Sigmoid colon (tissue), 4 donors: ENCODE data around the gene SLC25A44.

Experiments used
- CTCF ChIP-seq, 4 experiments: fragments of 450-650 bp in 3 of 4; fragments of 200-600 bp in 1 of 4; IDR thresholded peaks; one replicate each; pipeline ENCODE4 v1.5.1; 2016 to 2019; ENCODE audit warnings: antibody characterized with exemption in 4 of 4, mild to moderate bottlenecking in 3 of 4, moderate library complexity in 2 of 4
- EP300 ChIP-seq, 4 donors: sonication (generic); formaldehyde crosslinking; IDR thresholded peaks; one replicate each; pipeline ENCODE4 v1.6.1; 2017; ENCODE audit warnings: antibody characterized with exemption in 4 of 4
- POLR2A ChIP-seq, 2 donors: fragments of 450-650 bp; IDR thresholded peaks; one replicate each; pipeline ENCODE4 v1.6.1; 2016; ENCODE audit warnings: antibody characterized with exemption in 2 of 2, mild to moderate bottlenecking in 2 of 2, moderate library complexity in 2 of 2
- POLR2AphosphoS5 ChIP-seq, 4 donors: sonication (generic); formaldehyde crosslinking; IDR thresholded peaks; one replicate each; pipeline ENCODE4 v1.6.1; 2017; ENCODE audit warnings: antibody characterized with exemption in 4 of 4

GRCh38 chr1:156167536-156167935 is 26.4 kb upstream of the SLC25A44 start:
- no peak for TF ChIP-seq CTCF (IDR thresholded peaks at IDR 0.05)
- TF ChIP-seq EP300 (IDR thresholded peaks at IDR 0.05), result no peak
- no peak for TF ChIP-seq POLR2AphosphoS5 (IDR thresholded peaks at IDR 0.05)
- no peak for TF ChIP-seq POLR2A (IDR thresholded peaks at IDR 0.05)
